Measurements from ENCODE around the gene DRG1.

Gene DRG1

DNA sequence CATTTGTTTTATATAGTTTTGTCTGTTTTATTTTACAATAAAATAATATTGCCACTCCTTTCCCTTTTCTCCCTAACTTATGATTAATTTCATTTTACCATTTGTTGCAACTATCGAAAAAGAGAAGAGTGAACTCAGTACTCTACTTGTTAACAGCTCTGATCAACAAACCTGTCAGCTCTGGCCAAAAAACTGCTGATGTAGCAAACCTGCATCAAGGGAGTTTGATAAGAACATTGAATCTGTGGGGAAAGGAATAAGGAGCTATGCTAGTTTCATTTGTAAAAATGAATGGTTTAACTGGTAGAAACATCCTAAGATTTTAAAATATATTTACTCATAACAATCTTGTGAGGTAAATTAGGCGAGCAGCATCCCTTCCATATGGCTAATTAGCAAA lies 47.4 kb downstream of the DRG1 start:
- Histone ChIP-seq H3K27me3 (ENCODE audit: insufficient read depth, low read length, poor library complexity, severe bottlenecking) (no peaks in the 10 kb centered on the region), H3K4me2 (ENCODE audit: low read depth, low read length, poor library complexity, severe bottlenecking) (no peak overlapping the region), H4K20me1 (ENCODE audit: insufficient read depth, low read length, poor library complexity, severe bottlenecking) (no peaks in the 10 kb centered on the region), H3K9me2 (replicated peaks; ENCODE audit: low read depth, low read length) (no peaks in the 10 kb centered on the region), H3K9ac (ENCODE audit: low read depth, low read length, poor library complexity, severe bottlenecking) (no peak overlapping the region), H3K36me3 (ENCODE audit: insufficient read depth, low read length) (peaks cover 47% of the 10 kb centered on the region; the same call in 1 of the 2 replicates), H3F3A (ENCODE audit: low read depth) (no peaks in the 10 kb centered on the region), H3K79me2 (ENCODE audit: insufficient read depth, low read length) (no peaks in the 10 kb centered on the region), H3K9me3 (ENCODE audit: insufficient read depth, low read depth, low read length) (no peaks in the 10 kb centered on the region), H3K4me3 (ENCODE audit: low read length, poor library complexity, severe bottlenecking) (no peak overlapping the region), H2AFZ (ENCODE audit: low read length) (no peak overlapping the region), H3K4me1 (ENCODE audit: insufficient read depth, low read length, poor library complexity, severe bottlenecking) (no peaks in the 10 kb centered on the region)
- TF ChIP-seq, protein P1, sequence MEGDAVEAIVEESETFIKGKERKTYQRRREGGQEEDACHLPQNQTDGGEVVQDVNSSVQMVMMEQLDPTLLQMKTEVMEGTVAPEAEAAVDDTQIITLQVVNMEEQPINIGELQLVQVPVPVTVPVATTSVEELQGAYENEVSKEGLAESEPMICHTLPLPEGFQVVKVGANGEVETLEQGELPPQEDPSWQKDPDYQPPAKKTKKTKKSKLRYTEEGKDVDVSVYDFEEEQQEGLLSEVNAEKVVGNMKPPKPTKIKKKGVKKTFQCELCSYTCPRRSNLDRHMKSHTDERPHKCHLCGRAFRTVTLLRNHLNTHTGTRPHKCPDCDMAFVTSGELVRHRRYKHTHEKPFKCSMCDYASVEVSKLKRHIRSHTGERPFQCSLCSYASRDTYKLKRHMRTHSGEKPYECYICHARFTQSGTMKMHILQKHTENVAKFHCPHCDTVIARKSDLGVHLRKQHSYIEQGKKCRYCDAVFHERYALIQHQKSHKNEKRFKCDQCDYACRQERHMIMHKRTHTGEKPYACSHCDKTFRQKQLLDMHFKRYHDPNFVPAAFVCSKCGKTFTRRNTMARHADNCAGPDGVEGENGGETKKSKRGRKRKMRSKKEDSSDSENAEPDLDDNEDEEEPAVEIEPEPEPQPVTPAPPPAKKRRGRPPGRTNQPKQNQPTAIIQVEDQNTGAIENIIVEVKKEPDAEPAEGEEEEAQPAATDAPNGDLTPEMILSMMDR (conservative IDR thresholded peaks at IDR 0.05; ENCODE audit: low read length) = no peak
- no peak for TF ChIP-seq EZH2phosphoT487 (IDR thresholded peaks at IDR 0.05; ENCODE audit: borderline replicate concordance)

DNA sequence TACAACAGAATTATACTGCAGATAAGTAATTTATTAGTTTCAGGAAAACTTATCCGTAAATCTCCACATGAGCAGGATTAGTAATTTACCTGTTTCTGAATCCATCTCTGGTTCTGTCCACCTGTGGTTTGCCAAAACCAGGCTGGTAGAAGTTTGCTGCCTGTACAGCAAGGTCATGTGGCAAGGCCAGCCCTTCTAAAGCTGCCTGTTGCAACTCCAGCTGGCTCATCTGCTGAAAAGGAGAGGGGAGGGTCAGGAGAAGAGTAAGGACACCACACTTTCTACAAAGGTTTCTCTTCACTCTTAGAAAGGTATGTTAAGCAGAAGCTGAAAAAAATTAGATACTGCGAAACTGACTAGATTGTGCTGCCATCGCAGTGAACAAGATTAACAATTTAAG lies 47.9 kb downstream of the DRG1 start:
- no peaks in the 10 kb centered on the region for H4K20me1 ChIP-seq (ENCODE audit: insufficient read depth, low read length, poor library complexity, severe bottlenecking)
- H3K4me1 ChIP-seq (ENCODE audit: insufficient read depth, low read length, poor library complexity, severe bottlenecking) = no peaks in the 10 kb centered on the region
- no peak overlapping the region for H3K9ac ChIP-seq (ENCODE audit: low read depth, low read length, poor library complexity, severe bottlenecking)
- H3K79me2 ChIP-seq (ENCODE audit: insufficient read depth, low read length) = no peaks in the 10 kb centered on the region
- no peak overlapping the region for H2AFZ ChIP-seq (ENCODE audit: low read length)
- H3K9me2 ChIP-seq (replicated peaks; ENCODE audit: low read depth, low read length) = no peaks in the 10 kb centered on the region
- H3F3A ChIP-seq (ENCODE audit: low read depth) = no peaks in the 10 kb centered on the region
- H3K4me3 ChIP-seq (ENCODE audit: low read length, poor library complexity, severe bottlenecking) = no peak overlapping the region
- no peak overlapping the region for H3K4me2 ChIP-seq (ENCODE audit: low read depth, low read length, poor library complexity, severe bottlenecking)
- no peak for TF ChIP-seq EZH2phosphoT487 (IDR thresholded peaks at IDR 0.05; ENCODE audit: borderline replicate concordance)
- TF ChIP-seq, protein P1 (conservative IDR thresholded peaks at IDR 0.05; ENCODE audit: low read length) = no peak
- H3K9me3 ChIP-seq (ENCODE audit: insufficient read depth, low read depth, low read length) = no peaks in the 10 kb centered on the region
- peaks cover 44% of the 10 kb centered on the region; the same call in 1 of the 2 replicates for H3K36me3 ChIP-seq (ENCODE audit: insufficient read depth, low read length)
- no peaks in the 10 kb centered on the region for H3K27me3 ChIP-seq (ENCODE audit: insufficient read depth, low read length, poor library complexity, severe bottlenecking)

DNA sequence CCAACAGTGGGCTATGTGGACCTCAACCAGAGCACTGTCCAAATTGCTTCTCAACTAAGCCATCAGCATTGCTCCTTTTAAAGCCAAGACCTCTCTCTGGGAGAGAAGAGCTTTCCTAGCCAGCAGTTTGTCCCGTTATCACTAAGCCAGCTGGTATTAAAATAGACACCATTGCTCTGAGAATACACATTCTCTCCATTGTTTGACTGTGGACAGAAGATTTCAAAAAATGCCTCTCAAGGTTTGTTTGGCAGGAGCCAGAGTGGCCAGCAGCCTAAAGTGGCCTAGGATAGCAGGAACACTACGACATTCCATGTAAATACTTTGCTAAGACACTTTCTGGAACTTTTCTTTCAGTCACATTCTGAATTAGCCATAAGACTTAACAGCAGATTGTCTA lies 49.0 kb downstream of the DRG1 start:
- H3K79me2 ChIP-seq (ENCODE audit: insufficient read depth, low read length) = no peaks in the 10 kb centered on the region
- H3F3A ChIP-seq (ENCODE audit: low read depth) = no peaks in the 10 kb centered on the region
- no peaks in the 10 kb centered on the region for H3K9me2 ChIP-seq (replicated peaks; ENCODE audit: low read depth, low read length)
- H2AFZ ChIP-seq (ENCODE audit: low read length) = no peak overlapping the region
- TF ChIP-seq, protein P1 (conservative IDR thresholded peaks at IDR 0.05; ENCODE audit: low read length) = no peak
- TF ChIP-seq EZH2phosphoT487 (IDR thresholded peaks at IDR 0.05; ENCODE audit: borderline replicate concordance) = no peak
- H3K4me3 ChIP-seq (ENCODE audit: low read length, poor library complexity, severe bottlenecking) = no peak overlapping the region
- H3K4me1 ChIP-seq (ENCODE audit: insufficient read depth, low read length, poor library complexity, severe bottlenecking) = no peaks in the 10 kb centered on the region
- no peaks in the 10 kb centered on the region for H3K9me3 ChIP-seq (ENCODE audit: insufficient read depth, low read depth, low read length)
- no peaks in the 10 kb centered on the region for H4K20me1 ChIP-seq (ENCODE audit: insufficient read depth, low read length, poor library complexity, severe bottlenecking)
- H3K27me3 ChIP-seq (ENCODE audit: insufficient read depth, low read length, poor library complexity, severe bottlenecking) = no peaks in the 10 kb centered on the region
- no peak overlapping the region for H3K9ac ChIP-seq (ENCODE audit: low read depth, low read length, poor library complexity, severe bottlenecking)
- H3K36me3 ChIP-seq (ENCODE audit: insufficient read depth, low read length) = peaks cover 48% of the 10 kb centered on the region; the same call in 1 of the 2 replicates
- H3K4me2 ChIP-seq (ENCODE audit: low read depth, low read length, poor library complexity, severe bottlenecking) = no peak overlapping the region
